Fibroblast of mammary gland (primary cell): Measurements from ENCODE around the gene GPAT2.
"Not testable (repeated sequence)": the region's sequence is repeated elsewhere in the genome, so short reads cannot be mapped to it uniquely, and the experiment has no call there.

Experiments
- DNase-seq: peaks from one replicate; pipeline ENCODE4 v3.0.0-alpha.2; 2010; ENCODE audit warnings: low read depth
- H3K4me3 ChIP-seq: 2 replicates; pipeline ENCODE4 v1.5.1; 2011; ENCODE audit warnings: low read depth, mild to moderate bottlenecking, low read length, moderate library complexity; ENCODE audit not compliant: control insufficient read depth
- CTCF ChIP-seq: conservative IDR thresholded peaks from 2 replicates; pipeline ENCODE4 v1.5.1; 2011; ENCODE audit warnings: low read depth, low read length, inconsistent platforms; ENCODE audit not compliant: control insufficient read depth, insufficient read depth

The GPAT2 gene

DNA sequence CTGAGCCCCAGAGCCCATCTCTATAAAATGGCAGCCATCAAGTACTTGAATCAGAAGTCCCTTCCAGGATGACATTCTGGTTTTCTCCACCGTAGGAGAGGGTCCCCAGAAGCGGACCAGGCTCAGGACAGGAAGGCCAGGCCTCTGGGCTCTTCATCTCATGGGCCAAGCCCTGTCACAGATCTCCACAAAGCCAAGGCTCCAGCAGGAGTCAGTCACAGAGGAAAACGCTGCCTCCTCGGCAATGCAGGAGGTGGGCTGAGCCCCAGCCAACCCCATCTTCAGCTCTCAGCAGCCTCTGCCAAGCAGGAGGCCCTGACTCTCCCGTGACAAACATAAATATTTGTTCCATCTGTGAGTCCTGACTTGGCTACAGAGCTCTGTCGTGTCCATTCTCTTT lies 39.4 kb upstream of the GPAT2 start:
- no peak overlapping the region for H3K4me3 ChIP-seq
- no peak for DNase-seq
- no peak for TF ChIP-seq CTCF

DNA sequence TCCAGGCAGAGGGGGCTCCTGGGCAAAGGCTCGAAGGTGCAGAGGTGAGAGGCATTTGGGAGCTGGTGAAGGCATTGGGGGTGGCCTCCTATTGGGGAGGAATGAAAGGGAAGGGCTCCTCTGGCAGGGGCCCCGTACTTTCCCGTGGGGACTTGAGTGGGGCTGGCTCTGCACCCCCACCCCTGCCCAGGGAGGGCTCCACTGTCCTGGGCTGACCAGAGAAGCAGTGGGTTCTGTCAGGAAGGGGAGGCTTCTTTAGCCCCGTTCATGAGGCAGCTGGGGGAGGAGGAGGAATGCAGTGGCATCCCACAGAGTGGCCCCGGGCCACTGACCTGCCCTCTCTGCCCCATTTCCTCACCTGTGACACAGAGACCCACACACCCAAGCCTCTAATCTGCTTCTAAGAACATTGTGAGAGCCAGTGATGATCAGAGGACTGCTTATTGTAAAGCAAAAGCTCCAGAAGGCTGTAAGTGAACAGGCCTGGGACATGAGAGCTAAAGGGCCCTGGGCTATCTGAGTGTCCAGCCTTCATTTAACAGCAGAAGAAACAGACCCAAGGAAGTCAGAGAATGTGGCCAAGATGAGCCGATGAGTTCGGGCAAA lies 38.6 kb upstream of the GPAT2 start:
- no peak for DNase-seq
- no peak overlapping the region for H3K4me3 ChIP-seq
- no peak for TF ChIP-seq CTCF

DNA sequence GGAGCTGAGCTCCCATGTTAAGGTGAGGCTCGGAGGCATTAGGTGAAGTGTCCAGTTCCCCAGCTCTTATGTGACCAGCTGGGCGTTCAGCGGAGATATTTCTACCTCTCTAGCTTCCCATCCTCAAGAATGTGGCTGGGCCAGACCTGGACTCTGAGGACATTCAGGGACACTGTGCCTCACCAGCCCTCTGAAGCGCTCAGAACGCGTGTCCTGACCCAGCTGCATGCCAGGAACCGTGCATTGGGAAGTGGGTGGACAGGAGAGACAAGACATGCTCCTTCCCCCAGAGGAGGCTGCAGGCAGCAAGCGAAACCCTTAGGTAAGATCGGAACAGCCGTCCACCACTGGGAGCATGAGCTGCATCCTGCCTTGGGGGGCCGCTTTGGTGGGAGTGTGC lies 38.0 kb upstream of the GPAT2 start:
- TF ChIP-seq CTCF = no peak
- H3K4me3 ChIP-seq = no peak overlapping the region
- no peak for DNase-seq

DNA sequence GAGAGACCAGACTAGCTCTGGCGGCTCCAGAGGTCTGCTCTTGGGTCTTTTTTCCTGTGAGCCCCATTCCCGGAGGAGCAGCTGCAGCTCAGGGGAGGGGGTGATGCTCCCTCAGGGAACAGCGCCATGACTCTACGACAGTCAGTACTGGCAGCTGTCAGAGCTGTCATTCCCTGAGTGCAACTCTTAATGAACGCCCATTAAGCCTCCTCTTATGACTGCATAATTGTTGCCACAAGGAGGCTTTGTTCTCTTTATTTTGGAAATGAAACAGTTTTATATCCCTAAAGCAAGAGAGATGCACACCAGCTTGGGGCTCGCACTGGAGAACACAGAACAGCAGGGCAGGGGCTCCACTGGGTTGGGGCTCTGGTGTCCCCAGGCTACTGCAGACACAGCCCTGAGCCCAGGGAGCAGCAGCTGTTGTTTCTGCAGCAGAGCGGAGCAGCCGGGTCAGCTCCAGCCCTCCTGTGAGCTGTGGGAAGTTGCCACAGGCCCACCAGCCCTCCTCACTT lies 37.3 kb upstream of the GPAT2 start:
- not testable (repeated sequence) for H3K4me3 ChIP-seq, DNase-seq

GRCh38 chr2:96071087-96071976 lies 36.6 kb upstream of the GPAT2 start:
- DNase-seq, H3K4me3 ChIP-seq: not testable (repeated sequence)

DNA sequence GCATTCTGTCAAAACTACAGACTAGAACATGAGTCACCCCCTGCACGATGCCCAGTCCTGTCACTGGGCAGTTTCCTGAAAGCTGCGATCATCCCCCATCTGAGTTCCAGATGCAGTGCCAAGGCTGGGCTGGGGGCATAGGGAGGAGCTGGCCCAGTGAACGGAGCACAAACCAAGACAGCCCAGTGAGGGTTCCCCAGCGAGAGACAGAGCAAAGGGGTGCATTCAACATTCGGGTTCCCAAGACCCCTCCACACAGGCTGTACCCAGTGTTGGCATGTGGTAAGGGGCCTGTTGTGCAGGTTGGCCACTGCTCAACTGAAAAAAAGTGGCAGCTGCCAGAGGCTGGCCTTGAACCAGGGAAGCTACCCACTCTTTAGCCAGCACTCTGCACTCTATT lies 35.6 kb upstream of the GPAT2 start:
- not testable (repeated sequence) for H3K4me3 ChIP-seq, DNase-seq

DNA sequence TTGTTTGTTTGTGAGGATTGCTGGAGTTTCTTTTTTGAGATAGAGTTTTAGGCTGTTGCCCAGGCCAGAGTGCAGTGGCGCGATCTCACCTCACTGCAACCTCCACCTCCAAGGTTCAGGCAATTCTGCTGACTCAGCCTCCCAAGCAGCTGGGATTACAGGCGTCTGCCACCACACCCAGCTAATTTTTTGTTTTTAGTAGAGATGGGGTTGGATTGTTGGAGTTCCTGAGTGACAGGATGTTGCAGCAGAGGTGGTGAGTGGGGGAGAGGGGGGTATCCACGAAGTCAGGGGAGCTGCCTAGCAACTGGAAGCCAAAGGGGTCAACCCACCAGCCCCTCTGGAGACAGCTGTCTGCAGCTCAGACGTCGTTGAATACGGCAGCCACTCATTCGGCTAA lies 35.2 kb upstream of the GPAT2 start:
- DNase-seq, H3K4me3 ChIP-seq: not testable (repeated sequence)

DNA sequence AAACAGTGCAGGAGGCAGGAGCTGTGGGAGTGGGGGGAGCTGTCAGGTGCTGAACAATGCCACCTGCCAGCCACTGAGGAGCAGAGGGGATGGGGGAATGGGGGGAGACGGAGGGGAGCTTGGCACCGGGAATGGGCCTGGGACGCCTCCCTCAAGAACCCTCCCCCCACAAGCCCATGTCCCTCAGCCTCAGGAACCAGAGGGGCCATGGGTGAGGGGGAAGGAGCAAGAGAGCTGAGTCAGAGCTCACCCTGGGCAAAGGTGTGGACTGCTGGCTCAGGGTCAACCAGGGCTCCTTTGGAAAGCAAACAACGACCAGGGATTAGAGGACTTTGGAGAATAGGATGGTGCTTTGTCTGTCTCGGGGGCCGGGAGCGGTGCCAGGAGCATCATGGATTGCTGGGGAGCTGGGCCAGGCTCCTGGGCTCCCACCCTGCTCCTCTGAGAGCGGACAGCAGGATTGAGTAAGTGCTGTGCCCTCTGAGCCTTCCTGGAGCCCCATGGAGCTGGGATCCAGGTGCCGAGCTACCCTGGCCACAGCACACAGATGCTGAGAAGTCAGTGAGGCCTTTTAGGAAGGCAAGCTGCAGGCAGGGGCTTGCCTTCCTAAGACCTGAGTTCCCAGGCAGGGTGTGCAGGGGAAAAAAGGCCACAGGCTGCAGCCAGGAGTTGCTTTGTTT lies 33.3 kb upstream of the GPAT2 start:
- H3K4me3 ChIP-seq, DNase-seq: not testable (repeated sequence)

DNA sequence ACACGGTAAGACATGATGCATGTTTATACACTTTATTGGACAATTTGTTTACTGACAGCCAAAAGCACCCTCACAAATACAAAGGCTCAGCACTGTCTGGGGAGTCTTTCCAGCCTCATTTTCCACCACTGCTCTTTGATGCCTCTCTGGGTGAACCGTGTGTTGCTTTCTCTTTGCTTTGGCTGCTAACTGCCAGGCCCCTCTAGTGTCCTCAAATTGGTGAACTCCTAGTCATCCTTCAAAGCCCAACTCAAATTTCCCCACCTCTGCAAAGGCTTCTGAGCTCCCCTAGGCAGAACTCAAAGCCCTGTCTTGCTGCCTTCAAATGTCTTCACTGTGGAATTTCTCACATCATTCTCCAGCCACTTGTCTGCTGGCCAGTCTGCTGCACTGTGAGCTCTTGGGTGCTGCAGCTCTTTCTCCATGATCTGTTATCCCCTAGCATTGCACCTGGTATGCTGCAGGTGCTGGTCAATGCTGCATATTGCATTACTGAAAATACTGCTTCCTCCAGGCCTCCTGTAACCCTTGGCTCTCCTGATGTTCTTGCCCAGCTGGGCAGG lies 32.5 kb upstream of the GPAT2 start:
- DNase-seq, H3K4me3 ChIP-seq: not testable (repeated sequence)

GRCh38 chr2:96066511-96066910 lies 31.8 kb upstream of the GPAT2 start:
- DNase-seq, H3K4me3 ChIP-seq: not testable (repeated sequence)

- not testable (repeated sequence) for DNase-seq, H3K4me3 ChIP-seq
Measured at GRCh38 chr2:96065954-96066353, 31.2 kb upstream of the GPAT2 start.
